HepG2 (cell line): Measurements from ENCODE around the gene HACE1.

ENCODE experiments used
- NFKB2 ChIP-seq: sonication (generic); formaldehyde crosslinking; IDR thresholded peaks from 2 replicates; pipeline ENCODE4 v1.4.0; 2020; ENCODE audit warnings: missing genetic modification reagents, borderline replicate concordance
- TF ChIP-seq, protein P1 (sequence below): sonication (generic); formaldehyde crosslinking; IDR thresholded peaks from 2 replicates; pipeline ENCODE4 v1.5.0; 2020; ENCODE audit warnings: mild to moderate bottlenecking, missing genetic modification reagents

DNA sequence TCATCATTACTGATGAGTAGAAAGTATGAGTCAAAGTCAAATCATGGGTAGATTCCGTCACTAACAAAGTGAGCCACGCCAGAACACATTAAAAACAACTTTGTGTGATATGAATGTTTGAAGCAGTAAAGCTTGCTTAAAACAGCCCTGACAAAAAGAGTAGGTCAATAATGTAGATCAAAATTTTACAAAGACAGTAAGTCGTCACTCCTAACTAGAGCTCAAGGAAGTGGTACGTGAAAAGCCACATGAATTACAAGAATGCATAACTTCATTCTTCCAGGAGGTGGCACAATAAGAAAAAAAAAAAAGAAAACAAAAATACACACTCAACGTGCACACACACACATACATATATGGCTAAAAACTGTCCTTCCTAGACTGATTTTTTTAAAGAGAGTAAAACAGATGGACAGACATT lies 69.9 kb downstream of the HACE1 start:
- no peak for TF ChIP-seq NFKB2
- TF ChIP-seq, protein P1, sequence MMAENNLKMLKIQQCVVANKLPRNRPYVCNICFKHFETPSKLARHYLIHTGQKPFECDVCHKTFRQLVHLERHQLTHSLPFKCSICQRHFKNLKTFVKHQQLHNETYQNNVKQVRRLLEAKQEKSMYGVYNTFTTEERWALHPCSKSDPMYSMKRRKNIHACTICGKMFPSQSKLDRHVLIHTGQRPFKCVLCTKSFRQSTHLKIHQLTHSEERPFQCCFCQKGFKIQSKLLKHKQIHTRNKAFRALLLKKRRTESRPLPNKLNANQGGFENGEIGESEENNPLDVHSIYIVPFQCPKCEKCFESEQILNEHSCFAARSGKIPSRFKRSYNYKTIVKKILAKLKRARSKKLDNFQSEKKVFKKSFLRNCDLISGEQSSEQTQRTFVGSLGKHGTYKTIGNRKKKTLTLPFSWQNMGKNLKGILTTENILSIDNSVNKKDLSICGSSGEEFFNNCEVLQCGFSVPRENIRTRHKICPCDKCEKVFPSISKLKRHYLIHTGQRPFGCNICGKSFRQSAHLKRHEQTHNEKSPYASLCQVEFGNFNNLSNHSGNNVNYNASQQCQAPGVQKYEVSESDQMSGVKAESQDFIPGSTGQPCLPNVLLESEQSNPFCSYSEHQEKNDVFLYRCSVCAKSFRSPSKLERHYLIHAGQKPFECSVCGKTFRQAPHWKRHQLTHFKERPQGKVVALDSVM (CRISPR knock-in tag) = no peak
